Hepatocyte (in vitro differentiated cells): ENCODE results near the gene ATP5F1E. TPM values are rescaled to one million over a fixed set of nuclear protein-coding genes. Genes with fewer than 3 reads are reported as not detected.

ENCODE experiments used
- DNase-seq: peaks from one replicate; pipeline ENCODE4 v3.0.0-alpha.2; 2016; ENCODE audit warnings: low spot score
- H2AFZ ChIP-seq: fragments of 200-600 bp; sonication (generic); 2 replicates; pipeline ENCODE4 v1.6.0; 2016; ENCODE audit warnings: antibody characterized with exemption, mild to moderate bottlenecking
- H3K27ac ChIP-seq: fragments of 200-600 bp; sonication (generic); 2 replicates; pipeline ENCODE4 v1.5.1; 2016; ENCODE audit warnings: mild to moderate bottlenecking
- H3K27me3 ChIP-seq: fragments of 200-600 bp; sonication (generic); 2 replicates; pipeline ENCODE4 v1.6.1; 2016
- H3K36me3 ChIP-seq: fragments of 200-600 bp; sonication (generic); replicated peaks from 2 replicates; pipeline ENCODE4 v1.5.1; 2016; ENCODE audit warnings: low read depth; ENCODE audit not compliant: insufficient read depth
- H3K4me1 ChIP-seq: fragments of 200-600 bp; sonication (generic); 2 replicates; pipeline ENCODE4 v1.5.1; 2016; ENCODE audit warnings: mild to moderate bottlenecking, moderate library complexity; ENCODE audit not compliant: insufficient read depth
- H3K4me2 ChIP-seq: fragments of 200-600 bp; sonication (generic); 2 replicates; pipeline ENCODE4 v1.6.0; 2016
- H3K4me3 ChIP-seq: fragments of 200-600 bp; sonication (generic); 2 replicates; pipeline ENCODE4 v1.5.1; 2016; ENCODE audit warnings: mild to moderate bottlenecking
- H3K79me2 ChIP-seq: fragments of 200-600 bp; sonication (generic); 2 replicates; pipeline ENCODE4 v1.6.0; 2017; ENCODE audit warnings: mild to moderate bottlenecking
- H3K9me2 ChIP-seq: fragments of 200-600 bp; sonication (generic); replicated peaks from 2 replicates; pipeline ENCODE4 v1.6.0; 2017; ENCODE audit warnings: mild to moderate bottlenecking; ENCODE audit not compliant: insufficient read depth
- H3K9me3 ChIP-seq: fragments of 200-600 bp; sonication (generic); 2 replicates; pipeline ENCODE4 v1.5.1; 2016; ENCODE audit warnings: low read depth, mild to moderate bottlenecking
- H4K20me1 ChIP-seq: fragments of 200-600 bp; sonication (generic); 2 replicates; pipeline ENCODE4 v1.6.0; 2016; ENCODE audit warnings: mild to moderate bottlenecking; ENCODE audit not compliant: insufficient read depth, poor library complexity, severe bottlenecking
- CTCF ChIP-seq: fragments of 200-600 bp; sonication (generic); IDR thresholded peaks from 2 replicates; pipeline ENCODE4 v1.5.1; 2016; ENCODE audit warnings: antibody characterized with exemption, mild to moderate bottlenecking; ENCODE audit not compliant: poor library complexity
- EZH2 ChIP-seq: fragments of 200-600 bp; sonication (generic); IDR thresholded peaks from 2 replicates; pipeline ENCODE4 v1.6.1; 2016; ENCODE audit warnings: antibody characterized with exemption, mild to moderate bottlenecking, borderline replicate concordance
- EZH2phosphoT487 ChIP-seq: fragments of 200-600 bp; sonication (generic); IDR thresholded peaks from one replicate; pipeline ENCODE4 v1.6.1; 2018; ENCODE audit warnings: antibody characterized with exemption, mild to moderate bottlenecking, low read depth, moderate library complexity; ENCODE audit not compliant: unreplicated experiment, severe bottlenecking
- WGBS: methylation state at CpG from one replicate; pipeline ENCODE4 v1.1.6; 2016; ENCODE audit warnings: low lambda C conversion rate; ENCODE audit errors: missing lambda C conversion rate; 5-methylcytosine and 5-hydroxymethylcytosine counted together
- polyA plus RNA-seq: library from polyadenylated mRNA; unstranded; fragments of >200 nt; fragmentation: Nextera tagmentation; extraction: Ambion mirVana; gene quantifications from 2 replicates; pipeline ENCODE4 v1.2.1, GENCODE V29; 2016
- total RNA-seq: library from RNA; depleted of rRNA; stranded (reverse); fragments of >200 nt; gene quantifications from 2 replicates; pipeline ENCODE4 v1.2.3, GENCODE V29; 2014

Gene ATP5F1E
- total RNA-seq = 32.2 and 32.9 TPM in 2 replicates
- 217 and 227 TPM in 2 replicates for polyA plus RNA-seq

GRCh38 chr20:59032023-59032712, at the start of gene ATP5F1E:
ATP5F1E (minus strand) TSS chr20:59032335; CDS start chr20:59032251, 84 bp downstream.
- Histone ChIP-seq H3K27ac (peak within 1 kb of the TSS; percentile 97), H3K4me1 (peaks cover 27% of the 10 kb centered on the region), H3K4me3 (peak within 1 kb of the TSS; percentile 77), H3K36me3 (no peaks in the 10 kb centered on the region), H3K27me3 (no peaks in the 10 kb centered on the region), H3K4me2 (peak within 1 kb of the TSS; percentile 92), H3K9me3 (no peaks in the 10 kb centered on the region), H3K9me2 (no peaks in the 10 kb centered on the region), H3K79me2 (peaks cover 61% of the 10 kb centered on the region), H2AFZ (peak within 1 kb of the TSS; percentile 80), H4K20me1 (peaks cover 15% of the 10 kb centered on the region)
- WGBS = under 1% methylated on average over 69 of the region's 86 CpGs
- no peak for TF ChIP-seq CTCF
- TF ChIP-seq EZH2phosphoT487 = no peak
- TF ChIP-seq EZH2 = no peak
- peak; percentile 98 for DNase-seq

DNA sequence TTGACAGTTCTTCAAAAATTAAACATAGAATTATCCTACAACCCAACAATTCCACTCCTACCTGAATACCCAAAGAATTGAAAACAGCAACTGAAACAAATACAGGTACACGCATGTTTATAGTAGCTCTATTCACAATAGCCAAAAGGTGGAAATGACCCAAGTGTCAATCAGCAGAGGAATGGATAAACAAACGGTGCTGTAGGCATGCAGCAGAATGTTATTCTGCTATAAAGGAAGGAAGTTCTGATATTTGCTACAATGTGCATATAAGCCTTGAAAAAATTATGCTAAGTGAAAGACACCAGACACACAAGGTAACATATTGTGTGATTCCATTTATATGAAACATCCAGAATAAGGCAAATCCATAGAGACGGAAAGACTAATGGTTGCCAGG, 48.9 kb upstream of the ATP5F1E start:
- Histone ChIP-seq H3K9me3 (no peaks in the 10 kb centered on the region), H3K4me3 (no peak overlapping the region), H3K4me1 (no peaks in the 10 kb centered on the region), H3K9me2 (no peaks in the 10 kb centered on the region), H3K36me3 (no peaks in the 10 kb centered on the region), H3K4me2 (no peak overlapping the region), H3K79me2 (no peaks in the 10 kb centered on the region), H3K27me3 (peaks cover 14% of the 10 kb centered on the region), H3K27ac (no peak overlapping the region), H4K20me1 (no peaks in the 10 kb centered on the region), H2AFZ (no peak overlapping the region)
- TF ChIP-seq CTCF (no peak), EZH2 (no peak), EZH2phosphoT487 (no peak)
- WGBS = 76% methylated on average over 3 of the region's 3 CpGs
- DNase-seq = no peak

GRCh38 chr20:59078231-59078630, 46.1 kb upstream of the ATP5F1E start:
- no peaks in the 10 kb centered on the region for H3K79me2 ChIP-seq
- H4K20me1 ChIP-seq = no peaks in the 10 kb centered on the region
- H3K9me2 ChIP-seq = no peaks in the 10 kb centered on the region
- no peak for DNase-seq
- no peak overlapping the region for H3K27ac ChIP-seq
- H3K4me3 ChIP-seq = no peak overlapping the region
- H3K4me2 ChIP-seq = no peak overlapping the region
- TF ChIP-seq EZH2phosphoT487 (no peak), EZH2 (no peak)
- no peak overlapping the region for H2AFZ ChIP-seq
- H3K36me3 ChIP-seq = no peaks in the 10 kb centered on the region
- peaks cover 34% of the 10 kb centered on the region for H3K27me3 ChIP-seq
- H3K4me1 ChIP-seq = no peaks in the 10 kb centered on the region
- WGBS = 90% methylated on average over 5 of the region's 5 CpGs
- no peaks in the 10 kb centered on the region for H3K9me3 ChIP-seq

- no peaks in the 10 kb centered on the region for H3K79me2 ChIP-seq
- no peaks in the 10 kb centered on the region for H3K36me3 ChIP-seq
- 61% methylated on average over 1 of the region's 1 CpG for WGBS
These were observed 45.6 kb upstream of the ATP5F1E start for GRCh38 chr20:59077705-59078104.

More at GRCh38 chr20:59077705-59078104, 45.6 kb upstream of the ATP5F1E start:
- Histone ChIP-seq H3K4me1 (no peaks in the 10 kb centered on the region), H3K4me3 (no peak overlapping the region), H3K9me2 (no peaks in the 10 kb centered on the region), H3K27me3 (peaks cover 38% of the 10 kb centered on the region), H3K27ac (no peak overlapping the region), H2AFZ (no peak overlapping the region), H3K4me2 (no peak overlapping the region), H3K9me3 (no peaks in the 10 kb centered on the region), H4K20me1 (no peaks in the 10 kb centered on the region)
- no peak for TF ChIP-seq EZH2phosphoT487
- DNase-seq = no peak
